ENCODE results near the gene EIF5B. TPM values are rescaled to one million over a fixed set of nuclear protein-coding genes. Genes with fewer than 3 reads are reported as not detected.
A peak's percentile ranks its signal among the peaks of the same experiment; 100 is the strongest.

EIF5B gene
- total RNA-seq, 4 donors from 2014 or later, result 30.1 to 78.1 (median 36.4) TPM

DNA sequence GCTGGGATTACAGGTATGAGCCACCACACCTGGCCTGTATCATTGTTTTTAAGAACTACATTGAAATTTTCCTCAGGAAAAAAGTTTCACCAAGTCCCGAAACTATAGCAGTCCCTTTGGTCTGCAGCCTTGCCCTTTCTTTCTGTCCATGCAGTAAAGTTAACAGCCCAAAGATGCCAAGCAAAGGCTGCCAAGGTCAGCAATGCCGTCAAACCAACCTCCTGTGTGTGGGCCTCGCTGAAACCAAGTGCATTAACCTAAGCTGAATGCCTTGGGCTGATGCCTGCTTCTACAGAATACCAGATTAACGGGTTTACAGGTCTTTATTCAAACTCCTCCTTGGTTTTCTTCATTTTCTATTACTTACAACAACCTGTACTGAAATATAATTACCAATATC lies 73.1 kb downstream of the EIF5B start:
- DNase-seq (ENCODE audit: low spot score) (no peak), ATAC-seq (ENCODE audit: low FRiP score) (no peak)
- TF ChIP-seq, protein P1, sequence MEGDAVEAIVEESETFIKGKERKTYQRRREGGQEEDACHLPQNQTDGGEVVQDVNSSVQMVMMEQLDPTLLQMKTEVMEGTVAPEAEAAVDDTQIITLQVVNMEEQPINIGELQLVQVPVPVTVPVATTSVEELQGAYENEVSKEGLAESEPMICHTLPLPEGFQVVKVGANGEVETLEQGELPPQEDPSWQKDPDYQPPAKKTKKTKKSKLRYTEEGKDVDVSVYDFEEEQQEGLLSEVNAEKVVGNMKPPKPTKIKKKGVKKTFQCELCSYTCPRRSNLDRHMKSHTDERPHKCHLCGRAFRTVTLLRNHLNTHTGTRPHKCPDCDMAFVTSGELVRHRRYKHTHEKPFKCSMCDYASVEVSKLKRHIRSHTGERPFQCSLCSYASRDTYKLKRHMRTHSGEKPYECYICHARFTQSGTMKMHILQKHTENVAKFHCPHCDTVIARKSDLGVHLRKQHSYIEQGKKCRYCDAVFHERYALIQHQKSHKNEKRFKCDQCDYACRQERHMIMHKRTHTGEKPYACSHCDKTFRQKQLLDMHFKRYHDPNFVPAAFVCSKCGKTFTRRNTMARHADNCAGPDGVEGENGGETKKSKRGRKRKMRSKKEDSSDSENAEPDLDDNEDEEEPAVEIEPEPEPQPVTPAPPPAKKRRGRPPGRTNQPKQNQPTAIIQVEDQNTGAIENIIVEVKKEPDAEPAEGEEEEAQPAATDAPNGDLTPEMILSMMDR (IDR thresholded peaks at IDR 0.05), result no peak

- TF ChIP-seq, protein P1 (IDR thresholded peaks at IDR 0.05), result no peak
- no peak for ATAC-seq (ENCODE audit: low FRiP score)
- DNase-seq (ENCODE audit: low spot score), result no peak
Measured at GRCh38 chr2:99414566-99414965, 77.4 kb downstream of the EIF5B start.

DNA sequence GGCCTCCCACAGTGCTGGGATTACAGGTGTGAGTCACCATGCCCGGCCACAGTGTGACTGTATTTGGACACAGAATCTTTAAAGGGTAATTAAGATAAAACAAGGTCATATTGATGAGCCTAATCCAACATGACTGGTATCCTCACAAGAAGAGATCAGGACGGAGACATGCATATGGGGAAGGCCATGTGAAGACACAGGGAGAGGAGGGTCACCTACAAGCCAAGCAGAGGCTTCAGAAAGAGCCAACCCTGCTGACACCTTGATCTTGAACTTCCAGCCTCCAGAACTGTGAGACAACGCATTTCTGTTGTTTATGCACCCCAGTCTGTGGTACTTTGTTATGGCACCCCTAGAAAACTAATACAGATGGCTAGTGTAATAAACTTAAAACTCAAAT lies 80.2 kb downstream of the EIF5B start:
- TF ChIP-seq, protein P1 (IDR thresholded peaks at IDR 0.05), result no peak
- no peak for ATAC-seq (ENCODE audit: low FRiP score)
- no peak for DNase-seq (ENCODE audit: low spot score)

GRCh38 chr2:99420031-99420430 lies 82.8 kb downstream of the EIF5B start:
- TF ChIP-seq, protein P1 (IDR thresholded peaks at IDR 0.05), result no peak
- ATAC-seq (ENCODE audit: low FRiP score), result peak; percentile 79
- DNase-seq (ENCODE audit: low spot score), result no peak

DNA sequence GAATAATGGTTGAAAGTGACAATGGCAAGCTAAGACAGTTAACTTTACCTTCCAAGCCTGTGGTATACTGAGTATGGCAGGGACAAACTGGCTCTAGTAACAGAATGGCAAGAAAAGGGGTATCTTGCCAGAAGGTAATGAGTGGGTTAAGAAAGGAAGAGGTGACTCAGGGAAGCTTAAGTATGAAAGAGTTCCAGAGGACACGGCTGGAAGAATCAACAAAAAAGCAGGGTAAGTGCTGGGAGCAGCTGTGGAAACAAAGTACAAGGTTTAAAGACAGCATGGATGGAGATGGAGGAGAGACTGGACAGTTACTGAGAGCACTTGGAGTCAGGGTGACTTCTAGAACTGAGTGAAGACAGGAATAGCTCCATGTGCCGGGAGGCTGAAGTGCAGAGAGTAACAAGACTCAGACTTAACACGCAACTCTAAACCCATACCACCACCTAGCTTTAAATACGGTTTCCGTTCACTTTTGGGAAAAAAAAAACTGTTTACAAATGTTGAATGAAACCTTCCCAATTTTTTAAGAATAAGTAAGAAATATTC lies 83.6 kb downstream of the EIF5B start:
- DNase-seq (ENCODE audit: low spot score), result no peak
- ATAC-seq (ENCODE audit: low FRiP score), result no peak
- TF ChIP-seq, protein P1 (IDR thresholded peaks at IDR 0.05), result no peak

GRCh38 chr2:99421469-99421868 lies 84.3 kb downstream of the EIF5B start:
- no peak for ATAC-seq (ENCODE audit: low FRiP score)
- TF ChIP-seq, protein P1 (IDR thresholded peaks at IDR 0.05), result no peak
- DNase-seq (ENCODE audit: low spot score), result no peak

GRCh38 chr2:99422599-99422998 lies 85.4 kb downstream of the EIF5B start:
- DNase-seq (ENCODE audit: low spot score) (no peak), ATAC-seq (ENCODE audit: low FRiP score) (no peak)
- TF ChIP-seq, protein P1 (IDR thresholded peaks at IDR 0.05), result no peak
